HG03139 (cell line): ENCODE measurements around the gene BRINP1.

Experiments used
- ATAC-seq: cut with Tn5 transposase; IDR thresholded peaks from one replicate; pipeline ENCODE4 v1.9.1; 2021; ENCODE audit not compliant: unreplicated experiment

The BRINP1 gene

DNA sequence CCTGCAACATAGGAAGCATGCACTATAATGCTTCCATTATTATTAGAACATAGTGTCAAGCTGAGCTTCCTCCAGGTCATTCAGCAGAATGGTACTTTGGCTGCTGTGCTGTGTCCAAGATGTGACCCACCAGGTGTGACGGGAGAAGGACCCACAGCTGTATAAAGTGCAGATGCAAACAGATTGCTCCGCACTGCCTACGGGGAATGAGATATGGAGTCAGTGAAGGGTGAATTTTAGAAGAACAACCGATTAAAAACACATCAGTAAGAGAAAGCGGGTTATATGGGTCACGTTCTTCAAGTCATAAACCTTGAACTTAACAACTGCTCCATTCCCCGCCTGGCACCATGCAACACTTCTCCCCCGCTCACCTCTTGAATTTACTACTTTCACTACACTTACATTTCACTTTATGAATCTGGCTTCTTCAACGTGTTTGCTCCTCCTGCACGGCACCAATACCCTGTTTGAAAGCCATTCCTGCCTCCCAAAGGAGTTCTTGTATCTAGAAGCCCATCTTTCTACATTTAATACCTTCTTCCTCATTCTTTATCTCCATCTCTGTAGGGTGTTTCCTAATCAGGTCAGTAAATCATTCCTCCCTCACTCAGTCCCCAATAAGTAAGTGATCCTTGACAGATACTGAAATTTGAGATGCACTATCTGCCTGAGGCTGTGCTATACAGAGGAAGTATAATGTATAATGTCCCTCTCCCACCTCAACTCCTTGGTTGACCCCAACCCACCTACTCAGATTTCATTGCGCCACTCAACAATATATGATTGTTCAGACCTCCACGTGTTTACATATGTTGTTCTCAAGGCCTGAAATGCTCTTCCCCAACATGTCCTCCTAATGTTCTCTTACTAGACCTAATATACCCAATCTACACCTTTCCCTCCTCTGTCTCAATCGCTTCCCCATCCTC is 25.9 kb downstream of the BRINP1 start:
- ATAC-seq: no peak

DNA sequence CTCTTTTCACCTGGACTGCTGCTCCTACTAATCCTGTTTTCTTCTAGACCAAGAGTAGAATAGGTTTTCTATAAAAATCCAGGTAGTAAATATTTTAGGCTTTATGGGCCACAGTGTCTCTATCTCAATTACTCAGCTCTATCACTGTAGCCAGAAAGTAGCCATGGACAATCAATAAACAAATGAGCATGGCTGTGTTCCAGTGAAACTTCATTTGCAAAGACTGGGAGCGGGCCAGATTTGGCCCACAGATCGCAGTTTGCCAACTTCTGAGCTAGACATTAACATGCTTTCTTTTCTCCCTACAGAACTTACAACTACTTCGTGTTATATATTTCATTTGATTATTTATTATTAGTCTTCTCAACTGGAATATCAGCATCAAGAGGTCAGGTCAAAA is 30.2 kb downstream of the BRINP1 start:
- no peak for ATAC-seq

DNA sequence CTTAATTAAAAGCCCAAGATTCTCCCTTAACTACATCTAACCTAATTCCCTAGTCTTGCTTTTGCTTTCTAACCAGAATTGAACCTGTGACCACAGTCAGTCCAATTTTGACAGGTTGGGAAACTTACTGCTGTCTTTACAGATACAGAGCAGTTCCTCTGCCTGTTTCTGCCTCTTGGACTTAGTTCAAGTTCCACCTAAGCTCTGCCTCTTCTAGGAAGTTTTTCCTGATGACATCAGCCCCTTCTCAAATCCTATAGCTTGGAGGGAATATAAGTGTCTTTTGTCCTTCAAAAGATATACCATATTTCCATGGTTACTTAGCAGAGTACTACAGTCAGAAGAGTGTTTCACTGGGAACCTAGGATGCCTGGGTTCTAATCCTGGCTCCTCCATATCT is 31.7 kb downstream of the BRINP1 start:
- ATAC-seq: no peak

DNA sequence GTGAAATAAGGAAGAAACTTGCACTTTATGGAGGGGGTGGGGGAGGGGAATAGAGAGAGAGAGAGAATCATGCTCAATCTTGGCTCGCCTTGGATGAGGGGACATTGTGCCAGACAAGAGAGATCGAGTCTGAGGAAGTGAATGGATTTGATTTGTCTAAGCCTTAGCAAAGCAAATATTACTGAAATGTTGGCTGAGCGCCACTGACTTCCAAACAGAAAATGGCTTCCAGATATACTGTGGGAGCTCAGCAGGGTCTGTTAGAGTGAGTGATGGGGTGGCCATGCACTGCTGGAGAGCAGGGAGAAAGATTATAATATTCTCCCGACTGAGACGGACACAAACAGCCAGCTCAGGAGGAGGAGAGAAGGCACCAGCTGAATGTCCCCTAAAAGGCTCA is 34.5 kb downstream of the BRINP1 start:
- ATAC-seq: no peak

DNA sequence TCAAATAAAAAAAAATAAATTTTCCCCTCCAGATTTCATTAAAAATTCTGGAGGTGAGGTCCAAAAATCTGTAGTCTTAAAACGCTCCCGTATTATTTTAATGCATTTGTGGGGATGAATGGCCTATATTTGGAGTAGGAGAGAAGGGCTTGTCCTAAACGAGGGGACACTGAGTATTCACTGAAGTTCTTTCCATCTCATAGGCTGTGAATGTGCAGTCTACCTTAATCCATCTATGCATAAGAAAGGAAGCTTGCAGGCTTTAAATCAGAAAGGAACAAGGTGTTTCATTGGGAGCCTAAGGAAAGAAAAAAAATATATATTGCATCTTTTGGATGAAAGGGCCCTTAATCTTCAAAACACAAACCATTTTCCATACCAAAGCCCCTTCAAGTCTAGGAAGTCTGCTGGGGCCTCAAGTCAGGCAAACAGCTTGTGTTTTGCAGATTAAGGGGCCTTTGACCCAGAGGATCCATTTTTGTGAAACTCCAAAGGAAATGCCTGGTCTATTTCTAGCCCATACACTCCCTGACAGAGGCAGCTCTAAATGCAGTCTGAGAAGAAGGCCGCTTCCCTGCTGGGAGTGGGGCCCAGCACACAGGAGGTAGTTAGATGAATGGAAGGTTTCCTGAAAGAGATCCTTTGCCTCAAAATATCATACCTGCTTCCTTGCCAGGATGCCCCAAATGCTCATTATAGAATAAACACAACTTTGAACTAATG is 35.6 kb downstream of the BRINP1 start:
- ATAC-seq: no peak

DNA sequence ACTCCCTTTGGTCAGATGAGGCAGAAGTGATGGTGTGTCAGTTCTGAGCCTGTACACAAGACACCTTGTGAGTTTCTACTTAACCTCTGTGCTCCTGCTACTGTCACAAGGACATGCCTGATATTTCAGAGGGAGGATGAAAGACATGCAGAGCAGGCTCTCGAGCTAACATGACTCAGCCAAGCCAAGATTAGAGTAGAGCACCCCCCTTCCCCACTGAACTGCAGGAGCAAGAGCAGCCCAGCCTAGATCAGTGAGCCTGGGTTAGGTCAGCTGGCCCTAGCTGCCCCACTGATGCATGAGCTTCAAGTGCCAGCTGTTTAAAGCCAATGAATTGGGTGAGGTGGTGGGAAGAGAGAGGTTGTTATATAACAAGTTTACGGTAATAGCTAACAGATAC is 36.7 kb downstream of the BRINP1 start:
- ATAC-seq: no peak

DNA sequence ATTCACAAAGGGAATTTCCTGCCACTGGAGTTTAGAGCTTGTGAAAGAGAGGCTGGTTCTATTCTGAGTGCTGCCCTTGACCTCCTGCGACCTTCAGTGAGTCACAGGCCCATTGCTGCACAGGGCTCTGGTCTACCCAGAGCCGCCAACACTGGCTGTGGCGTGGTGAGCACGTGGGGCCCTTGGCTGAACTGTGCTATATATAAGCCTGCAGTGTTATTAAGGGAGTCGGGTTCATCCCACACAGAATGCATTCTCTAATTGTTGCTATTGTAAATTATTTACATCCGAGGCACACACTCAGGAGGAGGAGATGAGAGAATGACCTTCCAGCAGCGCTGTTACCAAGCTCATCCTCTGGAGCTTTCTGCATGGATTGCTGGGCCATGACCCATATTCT is 47.1 kb downstream of the BRINP1 start:
- no peak for ATAC-seq

DNA sequence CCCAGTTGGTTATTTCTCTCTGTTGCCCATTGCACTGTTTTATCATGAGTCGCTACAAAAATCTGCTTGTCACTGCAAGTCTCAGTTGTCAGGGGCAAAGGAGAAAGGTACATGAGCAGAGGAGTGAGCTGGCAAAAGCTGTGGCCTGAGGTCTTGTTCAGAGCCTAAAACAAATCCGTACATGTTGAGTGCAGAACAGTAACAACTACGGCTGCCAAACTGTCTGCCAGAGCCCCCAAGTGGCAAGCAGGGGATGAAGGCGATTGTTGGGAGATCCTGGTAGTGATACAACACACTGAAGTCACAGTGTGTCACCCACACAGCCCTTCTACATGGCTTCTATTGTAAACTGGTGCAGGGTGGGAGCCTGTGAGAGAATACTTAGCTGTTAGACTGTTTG is 50.9 kb downstream of the BRINP1 start:
- ATAC-seq: no peak

DNA sequence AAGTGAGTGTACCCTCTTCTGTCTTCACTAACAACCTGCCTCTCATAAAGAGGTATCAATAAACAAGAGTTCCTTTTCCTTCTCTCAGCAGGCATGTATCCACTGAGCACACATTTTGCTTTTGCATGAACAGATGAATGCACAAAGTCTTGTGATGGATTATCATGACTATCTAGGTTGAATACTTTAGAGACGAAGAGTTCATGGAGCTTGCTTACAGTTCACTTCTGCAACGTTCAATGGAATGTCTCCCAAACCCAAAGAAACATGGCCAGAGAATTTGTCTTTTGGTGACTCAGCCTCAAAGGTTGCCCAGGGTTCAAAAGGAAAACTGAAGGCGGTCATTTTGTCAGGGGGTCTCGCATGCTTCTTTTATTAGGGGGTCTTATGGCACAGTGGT is 55.4 kb downstream of the BRINP1 start:
- no peak for ATAC-seq

DNA sequence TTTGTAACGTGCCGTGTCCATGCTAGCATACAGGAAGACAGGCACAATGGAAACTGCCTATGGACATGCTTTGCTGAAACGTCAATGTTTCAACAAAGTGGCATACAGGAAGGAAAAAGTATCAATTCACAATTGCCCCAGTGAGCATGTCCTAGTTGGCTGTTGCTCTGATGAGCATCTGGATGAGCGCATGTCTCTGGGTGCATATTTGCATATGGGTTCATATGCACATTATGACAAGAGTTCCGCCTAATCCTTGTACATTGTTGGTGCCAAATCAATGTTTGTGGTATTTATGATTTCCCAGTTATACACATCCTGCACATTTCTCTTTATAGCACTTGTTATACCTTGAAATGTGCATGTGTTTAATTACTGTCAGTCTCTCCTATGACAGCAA is 58.5 kb downstream of the BRINP1 start:
- no peak for ATAC-seq

DNA sequence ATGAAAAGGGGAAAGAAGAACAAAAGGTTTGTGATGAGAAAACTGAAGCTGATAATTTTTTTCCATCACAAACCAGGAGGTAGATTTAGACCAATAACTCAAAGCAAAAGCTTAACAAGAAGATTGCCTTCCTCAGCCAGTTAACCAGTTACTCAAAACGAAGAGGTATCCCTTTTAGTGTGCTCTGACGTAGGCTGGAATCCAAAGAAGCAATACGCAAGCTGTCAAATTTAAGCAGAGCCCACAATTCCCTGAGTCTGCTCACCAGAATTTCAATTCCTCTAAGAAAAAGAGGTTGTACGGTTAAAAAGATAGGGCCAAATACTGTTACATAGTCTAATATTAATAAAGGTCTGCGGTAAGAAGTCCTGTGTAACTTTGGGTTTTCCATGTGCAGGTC is 61.8 kb downstream of the BRINP1 start:
- no peak for ATAC-seq

DNA sequence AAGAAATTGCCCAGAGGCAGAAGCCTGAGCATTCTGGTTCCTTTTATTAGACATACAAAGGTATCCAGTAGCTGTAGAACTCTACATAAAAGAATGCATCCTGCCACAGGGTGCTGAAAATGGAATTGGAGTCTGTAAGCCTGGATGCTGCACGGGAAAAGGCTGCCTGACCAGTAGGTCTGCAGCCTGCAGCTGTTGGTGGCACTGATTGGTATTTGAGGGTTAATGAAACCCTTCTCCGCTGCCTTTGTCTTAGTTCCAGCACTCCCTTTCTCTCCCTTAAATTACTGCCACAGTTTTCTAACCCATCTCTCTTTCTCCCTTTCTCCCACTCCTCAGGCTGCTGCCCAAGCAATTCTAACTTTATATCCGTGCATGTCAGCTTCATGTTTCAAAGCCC is 64.7 kb downstream of the BRINP1 start:
- no peak for ATAC-seq

DNA sequence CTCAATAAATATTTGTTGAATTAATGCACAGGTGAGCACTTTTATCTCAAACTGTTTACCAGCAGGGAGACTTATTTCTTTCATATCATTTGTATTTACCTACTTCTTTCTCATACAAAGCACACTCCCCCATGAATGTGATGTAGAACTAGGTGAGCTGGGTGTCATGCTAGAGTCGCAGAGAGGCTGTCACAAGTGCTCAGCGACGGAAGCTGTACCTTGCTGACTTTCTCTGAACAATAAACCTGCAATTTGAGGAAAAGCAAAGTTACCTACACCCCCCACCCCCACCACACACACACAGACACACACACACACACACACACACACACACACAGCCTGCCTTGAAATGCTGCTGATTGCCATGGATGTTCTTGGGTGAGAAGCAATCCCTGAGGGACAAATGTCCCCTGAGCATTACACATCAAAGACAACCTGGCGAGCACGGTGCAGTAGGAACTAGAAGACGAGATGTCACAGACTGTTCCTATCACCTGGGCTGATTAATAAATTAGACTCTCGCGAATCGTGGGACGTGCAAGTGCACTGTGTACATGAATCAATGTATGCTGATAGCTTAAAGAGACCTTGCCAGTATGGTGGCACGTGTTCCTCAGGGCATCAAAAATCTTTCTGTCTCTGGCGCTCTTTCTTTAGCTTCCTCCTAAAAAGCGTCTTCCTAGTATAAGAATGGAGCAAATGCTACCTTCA is 66.1 kb downstream of the BRINP1 start:
- ATAC-seq: no peak

DNA sequence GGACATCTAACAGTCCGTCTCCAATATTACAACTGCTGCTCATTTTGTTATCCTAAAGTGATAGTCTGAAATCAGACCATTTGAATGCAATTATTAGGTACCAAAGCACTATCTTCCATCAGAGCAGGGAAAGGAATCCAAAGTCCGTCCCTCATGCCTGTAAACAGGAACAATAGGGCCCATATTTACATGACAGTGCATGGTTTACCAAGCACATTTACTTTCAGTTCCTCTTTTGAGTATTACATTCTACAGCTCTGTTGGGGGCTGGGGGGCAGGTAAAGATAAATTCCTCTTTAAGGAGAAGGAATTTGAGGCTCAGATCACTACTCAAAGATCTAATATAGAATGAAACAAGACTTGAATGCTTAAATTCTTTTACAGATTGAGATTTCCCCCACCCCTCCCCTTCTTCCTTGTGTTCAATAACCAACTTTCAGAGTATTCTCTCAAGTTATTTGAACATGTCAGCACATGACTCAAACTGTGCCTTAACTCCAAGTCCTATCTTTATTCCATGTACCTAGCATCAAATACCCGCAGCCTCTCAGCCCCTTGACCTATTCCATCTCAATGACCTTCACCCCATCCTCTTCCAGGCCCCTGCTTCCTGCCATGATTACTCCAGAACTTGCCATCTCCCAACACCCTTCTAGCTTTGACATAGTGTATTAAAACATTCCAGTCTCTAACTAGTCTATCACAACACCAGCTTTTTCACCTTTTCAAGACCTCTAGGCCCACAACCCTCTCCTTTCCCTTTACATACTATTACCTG is 71.0 kb downstream of the BRINP1 start:
- ATAC-seq: peak; percentile 90

DNA sequence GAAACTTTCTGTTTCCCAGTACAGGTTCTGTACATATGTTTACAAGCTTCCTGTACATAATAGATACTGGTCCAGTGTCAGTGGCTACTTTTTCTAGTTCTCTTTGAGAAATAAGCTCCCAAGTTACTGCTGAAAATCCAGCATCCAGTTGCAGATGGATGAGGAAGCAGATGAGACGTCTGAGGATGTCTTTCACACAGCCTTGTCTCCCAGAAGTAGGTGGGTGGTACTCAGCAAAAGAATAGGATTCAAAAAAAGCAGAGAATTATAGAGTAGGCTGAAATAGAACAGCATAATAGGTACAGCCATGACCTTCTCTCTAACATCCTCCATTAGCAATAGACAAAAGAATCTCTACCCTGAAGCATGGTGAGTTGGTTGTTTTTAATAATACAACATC is 77.7 kb downstream of the BRINP1 start:
- ATAC-seq: no peak

DNA sequence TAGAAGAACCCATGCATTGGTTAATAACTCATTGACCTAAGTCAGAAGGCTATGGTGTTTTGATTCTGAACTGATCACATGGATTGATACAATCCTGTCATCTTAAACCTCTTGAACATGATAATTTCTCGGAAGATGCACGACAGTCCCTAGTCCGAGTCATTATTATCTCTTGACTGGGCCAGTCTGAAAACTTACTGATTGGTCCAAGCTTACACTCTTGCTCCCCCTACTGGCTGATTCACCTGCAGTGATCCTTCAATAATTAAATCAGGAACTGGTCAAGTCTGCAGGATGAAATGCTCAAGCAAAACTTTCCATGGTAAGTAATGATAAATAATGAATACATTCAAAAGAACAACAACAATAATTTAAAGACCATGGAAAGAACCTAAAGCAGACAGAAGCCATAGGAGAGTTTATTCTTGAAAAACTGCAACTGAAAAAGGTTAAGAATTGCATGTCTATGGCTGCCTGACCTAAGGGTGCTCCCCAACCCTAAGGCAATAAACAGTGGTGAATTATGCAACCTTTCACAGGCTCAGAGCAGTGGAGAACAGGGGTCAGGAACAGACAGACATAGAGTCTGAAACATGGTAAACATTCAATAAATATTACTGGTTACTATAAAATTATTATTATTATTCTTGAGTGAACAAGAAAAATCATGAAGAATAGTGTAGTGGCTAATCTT is 79.3 kb downstream of the BRINP1 start:
- ATAC-seq: peak; percentile 92

DNA sequence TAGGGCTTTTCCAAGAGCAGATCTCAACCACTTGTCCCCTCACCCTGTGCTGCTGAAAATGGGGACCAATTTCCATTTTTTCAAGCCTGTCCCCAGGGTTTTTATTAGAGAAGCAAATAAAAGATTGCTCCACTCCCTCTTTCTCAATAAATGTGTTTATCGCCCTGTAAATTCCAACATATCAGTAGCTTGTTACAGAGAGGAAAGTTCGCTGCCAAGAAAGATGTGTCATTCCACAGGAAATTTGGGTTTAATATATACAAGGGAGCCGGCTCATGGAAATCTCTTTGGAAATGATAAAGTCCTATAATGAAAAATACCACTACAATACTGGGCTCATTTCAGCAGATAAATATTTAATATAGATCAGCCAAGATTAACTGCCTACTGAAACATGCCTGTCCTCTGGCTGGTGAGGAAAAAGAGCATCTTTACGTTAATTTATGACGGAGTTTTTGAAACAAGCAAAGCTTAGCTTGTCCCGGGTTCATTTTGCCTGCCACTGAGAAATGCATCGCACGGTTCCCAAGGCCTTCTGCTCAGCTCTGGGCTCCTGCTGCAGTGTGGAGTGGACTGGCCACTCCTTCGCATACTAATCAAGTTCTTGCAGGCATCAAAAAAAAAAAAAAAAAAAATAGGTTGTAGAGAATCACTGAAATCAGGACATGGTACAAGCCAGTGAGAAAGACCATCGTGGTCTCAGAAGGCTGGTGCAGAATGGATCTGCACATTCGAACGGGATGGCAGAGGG is 84.5 kb downstream of the BRINP1 start:
- no peak for ATAC-seq

DNA sequence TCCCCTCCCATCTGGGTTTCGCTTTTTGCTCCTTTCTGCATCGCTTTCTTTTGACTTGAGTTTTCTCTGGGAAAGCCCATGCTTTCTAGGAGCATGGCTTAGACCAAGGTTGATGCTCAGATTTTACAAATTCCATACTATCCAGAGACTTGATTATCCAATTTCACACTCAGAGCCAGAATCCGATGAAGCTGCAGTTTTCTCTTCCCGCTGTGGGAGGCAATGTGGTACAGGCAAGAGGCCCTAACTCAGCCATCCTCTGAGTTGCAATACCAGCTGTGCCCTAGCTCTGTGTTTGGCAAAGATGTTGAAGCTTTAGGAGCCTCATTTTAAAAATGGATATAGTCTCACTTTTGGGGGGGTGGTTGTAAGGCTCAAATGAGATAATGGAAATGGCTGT is 85.1 kb downstream of the BRINP1 start:
- no peak for ATAC-seq

DNA sequence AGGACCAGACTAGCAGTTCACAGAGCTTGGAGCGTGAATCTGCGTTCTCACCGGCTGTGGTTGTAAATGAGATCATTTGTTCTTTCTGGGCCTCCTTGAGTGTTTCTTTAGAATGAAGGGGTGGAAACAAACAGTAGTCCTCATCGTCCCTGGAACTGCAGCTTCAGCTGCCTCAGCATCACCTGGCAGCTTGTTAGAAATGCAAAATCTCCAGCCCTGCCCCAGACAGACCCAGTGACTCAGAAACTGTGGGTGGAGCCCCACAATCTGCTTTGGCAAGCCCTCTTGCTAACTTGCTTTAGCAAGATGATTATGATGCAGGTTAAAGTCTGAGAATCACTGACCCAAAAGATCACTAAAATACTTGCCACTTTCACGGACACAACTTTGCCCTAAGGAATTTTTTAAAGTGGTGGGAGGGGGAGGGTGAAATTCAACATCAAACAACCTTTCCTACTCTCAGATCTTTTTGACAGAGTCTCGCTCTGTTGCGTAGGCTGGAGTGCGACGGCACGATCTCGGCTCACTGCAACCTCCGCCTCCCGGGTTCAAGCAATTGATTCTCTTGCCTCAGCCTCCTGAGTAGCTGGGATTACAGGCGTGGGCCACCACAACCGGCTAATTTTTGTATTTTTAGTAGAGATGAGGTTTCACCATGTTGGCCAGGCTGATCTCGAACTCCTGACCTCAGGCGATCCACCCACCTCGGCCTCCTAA is 86.0 kb downstream of the BRINP1 start:
- ATAC-seq: no peak
